GM18909 (cell line): ENCODE measurements around the gene WDR20.
"Not testable (repeated sequence)": the region's sequence is repeated elsewhere in the genome, so short reads cannot be mapped to it uniquely, and the experiment has no call there.

Experiments used
- ATAC-seq: cut with Tn5 transposase; IDR thresholded peaks from one replicate; pipeline ENCODE4 v1.9.1; 2021; ENCODE audit warnings: mild to moderate bottlenecking; ENCODE audit not compliant: unreplicated experiment, poor library complexity

Gene WDR20, protein sequence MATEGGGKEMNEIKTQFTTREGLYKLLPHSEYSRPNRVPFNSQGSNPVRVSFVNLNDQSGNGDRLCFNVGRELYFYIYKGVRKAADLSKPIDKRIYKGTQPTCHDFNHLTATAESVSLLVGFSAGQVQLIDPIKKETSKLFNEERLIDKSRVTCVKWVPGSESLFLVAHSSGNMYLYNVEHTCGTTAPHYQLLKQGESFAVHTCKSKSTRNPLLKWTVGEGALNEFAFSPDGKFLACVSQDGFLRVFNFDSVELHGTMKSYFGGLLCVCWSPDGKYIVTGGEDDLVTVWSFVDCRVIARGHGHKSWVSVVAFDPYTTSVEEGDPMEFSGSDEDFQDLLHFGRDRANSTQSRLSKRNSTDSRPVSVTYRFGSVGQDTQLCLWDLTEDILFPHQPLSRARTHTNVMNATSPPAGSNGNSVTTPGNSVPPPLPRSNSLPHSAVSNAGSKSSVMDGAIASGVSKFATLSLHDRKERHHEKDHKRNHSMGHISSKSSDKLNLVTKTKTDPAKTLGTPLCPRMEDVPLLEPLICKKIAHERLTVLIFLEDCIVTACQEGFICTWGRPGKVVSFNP

GRCh38 chr14:102139286-102140026 lies at the start of gene WDR20:
WDR20 (plus strand) TSS chr14:102139897; CDS start chr14:102139924, 27 bp downstream.
- peak; percentile 95 for ATAC-seq

DNA sequence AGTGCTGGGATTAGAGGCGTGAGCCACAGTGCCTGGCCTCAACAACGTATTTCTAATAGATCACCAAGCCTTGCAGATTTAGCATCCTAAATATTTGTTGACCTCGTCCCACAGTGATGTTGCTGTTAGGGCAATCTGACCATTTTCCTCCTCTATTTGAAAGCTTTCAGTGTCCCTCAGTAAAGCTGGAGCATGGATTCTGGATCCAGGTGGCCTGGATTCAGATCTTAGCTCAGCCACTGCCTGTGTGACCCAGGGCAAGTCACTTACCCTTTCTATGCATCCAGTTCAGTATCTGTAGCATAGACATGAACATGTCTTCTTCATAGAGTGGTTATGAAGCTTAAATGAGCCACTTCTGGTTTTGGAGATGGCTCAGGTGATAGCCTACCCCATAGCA lies 49.0 kb upstream of the WDR20 start:
- no peak for ATAC-seq

GRCh38 chr14:102092806-102093205 lies 46.9 kb upstream of the WDR20 start:
- ATAC-seq, result no peak

GRCh38 chr14:102094101-102094500 lies 45.6 kb upstream of the WDR20 start:
- ATAC-seq, result no peak

DNA sequence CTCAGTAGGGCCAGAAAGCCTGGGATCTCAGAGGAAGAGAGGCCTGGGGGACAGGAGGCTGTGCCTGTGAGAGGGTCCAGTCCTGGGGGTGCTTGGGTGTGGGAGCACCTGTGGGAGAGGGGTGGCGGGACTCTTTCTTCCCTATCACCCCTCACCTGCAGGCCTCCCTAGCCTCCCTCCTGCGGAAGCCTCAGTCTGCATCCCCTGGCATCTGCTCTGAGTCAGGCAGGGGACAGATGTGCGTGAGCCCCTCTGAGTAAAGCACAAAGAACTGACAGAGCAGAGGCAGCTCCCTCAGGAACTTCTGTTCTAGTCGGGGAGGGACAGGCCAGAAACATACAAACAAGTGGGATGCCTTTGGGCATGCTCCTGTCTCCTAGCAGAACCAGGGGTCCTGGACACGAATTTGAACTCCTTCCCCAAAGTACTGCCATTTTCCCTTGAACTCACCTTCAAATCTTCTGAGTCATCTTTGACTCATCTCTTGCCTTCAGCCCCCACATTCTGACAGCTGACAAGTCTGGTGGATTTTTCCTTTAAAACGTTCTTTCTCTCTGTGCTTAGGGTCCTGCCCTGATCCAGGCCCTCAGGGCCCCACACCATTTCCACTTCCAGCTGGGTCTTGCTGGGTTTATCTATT lies 44.3 kb upstream of the WDR20 start:
- no peak for ATAC-seq

DNA sequence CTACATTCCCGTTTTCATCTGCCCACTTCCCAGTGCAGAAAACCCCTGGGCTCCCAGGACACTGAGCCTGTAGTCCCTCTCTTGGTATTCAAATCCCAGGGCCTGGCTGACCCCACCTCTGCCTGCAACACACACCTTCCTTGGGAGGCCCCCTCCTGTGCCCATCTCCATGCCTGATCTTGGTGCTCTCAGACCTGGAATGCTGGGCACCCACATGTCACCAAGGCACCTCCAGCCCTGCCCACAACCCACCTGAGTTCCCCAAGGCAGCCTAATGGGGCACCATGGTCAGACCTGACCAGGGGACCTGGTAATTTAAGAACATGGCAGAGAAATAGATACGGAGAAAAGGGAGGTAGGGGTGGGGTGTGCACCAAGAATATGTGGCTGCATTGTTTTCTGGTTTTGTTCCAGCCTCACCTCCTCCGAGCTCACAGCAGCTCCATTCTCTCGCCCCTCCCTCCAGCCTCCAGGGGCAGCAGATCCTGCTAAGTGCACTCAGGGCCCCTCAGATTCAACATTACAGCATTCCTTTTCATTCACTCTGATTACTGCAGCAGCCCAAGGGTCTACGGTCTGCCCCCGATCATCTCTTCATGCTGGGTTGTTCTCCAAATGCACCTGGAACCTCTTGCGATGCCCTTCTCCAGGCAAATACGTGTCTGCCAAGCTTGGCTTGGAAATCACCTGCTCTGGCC lies 43.7 kb upstream of the WDR20 start:
- ATAC-seq, result no peak

- ATAC-seq, result no peak
Measured at GRCh38 chr14:102096569-102097188, 43.0 kb upstream of the WDR20 start.

GRCh38 chr14:102097441-102098135 lies 42.1 kb upstream of the WDR20 start:
- no peak for ATAC-seq

DNA sequence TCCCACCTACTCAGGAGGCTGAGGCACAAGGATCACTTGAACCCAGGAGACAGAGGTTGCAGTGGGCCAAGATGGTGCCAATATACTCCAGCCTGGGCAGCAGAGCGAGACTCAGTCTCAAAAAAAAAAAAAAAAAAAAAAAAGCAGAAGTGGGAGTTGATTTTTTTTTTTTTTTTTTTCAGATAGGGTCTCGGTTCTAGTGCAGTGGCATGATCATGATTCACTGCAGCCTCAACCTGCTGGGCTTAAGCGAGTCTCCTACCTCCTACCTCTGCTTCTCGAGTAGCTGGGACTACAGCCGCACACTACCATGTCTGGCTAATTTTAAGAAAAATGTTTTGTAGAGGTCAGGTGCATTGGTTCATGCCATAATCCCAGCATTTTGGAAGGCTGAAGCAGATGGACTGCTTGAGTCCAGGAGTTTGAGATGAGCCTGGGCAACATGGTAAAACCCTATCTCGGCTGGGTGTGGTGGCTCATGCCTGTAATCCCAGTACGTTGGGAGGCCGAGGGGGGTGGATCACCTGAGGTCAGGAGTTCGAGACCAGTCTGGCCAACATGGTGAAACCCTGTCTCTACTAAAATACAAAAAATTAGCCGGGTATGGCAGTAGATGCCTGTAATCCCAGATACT lies 36.5 kb upstream of the WDR20 start:
- peak; percentile 55 for ATAC-seq

GRCh38 chr14:102105369-102105768 lies 34.3 kb upstream of the WDR20 start:
- no peak for ATAC-seq

- ATAC-seq, result not testable (repeated sequence)
Measured at GRCh38 chr14:102109332-102109731, 30.4 kb upstream of the WDR20 start.

DNA sequence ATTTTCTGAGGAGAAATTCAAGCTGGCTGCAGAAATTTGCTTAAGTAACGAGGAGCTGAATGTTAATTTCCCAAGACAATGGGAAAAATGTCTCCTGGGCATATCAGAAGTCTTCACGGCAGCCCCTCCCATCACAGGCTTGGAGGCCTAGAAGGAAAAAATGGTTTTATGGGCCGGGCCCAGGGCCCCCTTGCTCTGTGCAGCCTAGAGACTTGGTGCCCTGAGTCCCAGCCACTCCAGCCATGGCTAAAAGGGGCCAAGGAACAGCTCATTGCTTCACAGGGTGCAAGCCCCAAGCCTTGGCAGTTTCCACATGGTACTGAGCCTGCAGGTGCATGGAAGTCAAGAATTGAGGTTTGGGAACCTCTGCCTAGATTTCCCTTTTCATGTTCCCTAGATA lies 28.6 kb upstream of the WDR20 start:
- no peak for ATAC-seq

GRCh38 chr14:102116361-102117180 lies 23.1 kb upstream of the WDR20 start:
- ATAC-seq, result no peak

DNA sequence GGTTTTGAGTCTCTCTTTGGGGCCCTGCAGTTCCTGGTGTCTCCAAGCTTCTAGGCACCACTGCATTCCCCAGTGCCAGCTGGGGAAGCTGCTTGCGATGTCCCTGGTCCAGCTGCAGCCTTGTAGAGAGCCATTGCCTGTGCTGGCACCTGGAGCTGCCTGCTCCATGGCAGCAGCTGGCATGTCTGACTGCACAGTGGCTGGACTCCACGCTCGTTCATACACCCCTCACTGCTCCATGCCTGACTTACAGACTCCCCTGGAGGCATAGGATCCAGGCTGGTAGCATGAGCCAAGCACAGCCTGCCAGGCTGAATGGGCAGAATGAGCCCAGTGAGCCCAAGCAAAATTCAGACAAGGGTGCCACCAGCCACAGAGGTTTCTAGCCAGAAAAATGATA lies 21.8 kb upstream of the WDR20 start:
- no peak for ATAC-seq

DNA sequence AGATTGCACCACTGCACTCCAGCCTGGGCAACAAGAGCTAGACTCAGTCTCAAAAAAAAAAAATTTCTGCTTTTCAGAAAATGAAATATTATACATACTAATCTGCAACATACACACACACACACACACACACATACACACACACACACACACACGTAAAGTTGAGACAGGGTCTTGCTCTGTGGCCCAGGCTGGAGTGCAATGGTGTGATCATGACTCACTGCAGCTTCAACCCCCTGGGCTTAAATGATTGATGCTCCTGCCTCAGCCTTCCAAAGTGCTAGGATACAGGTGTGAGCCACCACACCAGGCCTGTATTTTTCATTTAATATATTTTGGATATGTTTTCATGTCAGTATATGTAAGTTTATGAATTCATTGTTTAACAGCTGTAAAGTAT lies 18.8 kb upstream of the WDR20 start:
- ATAC-seq, result no peak

- ATAC-seq, result no peak
Measured at GRCh38 chr14:102121567-102121966, 18.1 kb upstream of the WDR20 start.

DNA sequence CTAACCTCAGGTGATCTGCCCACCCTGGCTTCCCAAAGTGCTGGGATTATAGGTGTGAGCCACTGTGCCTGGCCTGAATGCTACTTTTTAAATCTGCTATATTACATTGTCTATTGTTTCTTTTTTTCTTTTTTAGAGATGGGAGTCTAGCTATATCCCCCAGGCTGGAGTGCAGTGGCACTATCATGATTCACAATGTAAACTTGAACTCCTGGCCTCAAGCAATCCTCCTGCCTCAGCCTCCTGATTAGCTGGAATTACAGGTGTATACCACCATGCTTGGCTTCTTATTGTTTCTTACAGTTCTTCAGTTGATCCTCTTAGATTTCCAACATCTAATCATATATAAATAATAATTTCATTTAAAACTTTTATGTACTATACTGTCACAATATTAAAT lies 15.3 kb upstream of the WDR20 start:
- ATAC-seq, result no peak

DNA sequence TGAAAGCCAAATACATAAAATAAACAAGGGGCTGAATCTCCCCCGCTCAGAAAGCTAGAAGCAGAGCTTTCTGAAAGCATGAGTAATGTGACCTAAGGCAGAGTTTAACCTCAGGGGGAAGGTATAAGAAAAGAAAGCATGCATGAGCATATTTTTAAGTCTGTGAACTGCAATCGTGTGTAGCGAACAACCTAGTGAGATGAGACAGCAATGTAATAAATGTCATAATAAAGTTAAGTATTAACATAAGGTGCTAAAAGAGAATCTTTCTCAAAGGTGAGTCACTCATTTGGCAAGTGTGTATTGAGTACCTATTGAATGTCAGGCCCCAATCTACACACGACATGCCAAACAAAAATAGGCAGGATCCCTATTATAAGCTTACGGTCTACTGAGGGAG lies 14.2 kb upstream of the WDR20 start:
- no peak for ATAC-seq
